SH-SY5Y (cell line): ENCODE measurements around the gene ITGB4.

Experiments
- GATA2 ChIP-seq: IDR thresholded peaks from 2 replicates; pipeline ENCODE4 v1.6.1; 2011; ENCODE audit warnings: mild to moderate bottlenecking, low read depth, low read length
- GATA3 ChIP-seq: IDR thresholded peaks from 2 replicates; pipeline ENCODE4 v1.6.1; 2011; ENCODE audit warnings: low read depth, mild to moderate bottlenecking, low read length, moderate library complexity

DNA sequence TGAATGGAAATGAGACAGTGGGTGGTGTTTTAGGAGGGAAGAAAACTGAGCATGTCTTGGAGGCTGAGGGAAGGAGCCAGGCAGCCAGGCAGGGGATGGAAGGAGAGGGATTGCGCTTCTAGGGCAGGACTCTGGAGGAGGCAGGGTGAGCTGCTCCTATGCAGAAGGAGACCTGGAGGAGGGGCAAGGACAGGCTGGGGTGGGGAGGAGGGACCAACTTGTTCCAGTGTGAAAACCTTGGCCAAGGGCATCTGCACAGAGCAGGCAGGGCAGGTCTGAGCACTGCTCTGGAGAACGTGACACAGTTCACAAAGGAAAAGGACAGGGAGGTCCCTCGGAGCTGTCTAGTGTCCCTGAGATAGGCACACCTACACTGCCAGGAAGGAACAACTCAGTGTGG, 38.2 kb downstream of the ITGB4 start:
- TF ChIP-seq GATA2 (no peak), GATA3 (no peak)
